ENCODE data around the gene SNAP47. TPM values are rescaled to one million over a fixed set of nuclear protein-coding genes. Genes with fewer than 3 reads are reported as not detected.

Gene SNAP47
- total and polyA plus RNA-seq, 2 of the 4 experiments (the other 2 are of a cell fraction), result 39.4 to 72.9 TPM

- TF ChIP-seq MAZ (IDR thresholded peaks at IDR 0.05; ENCODE audit: borderline replicate concordance, low read depth, low read length), result no peak
These were observed 45.1 kb downstream of the SNAP47 start (continued) for GRCh38 chr1:227780101-227781044.

- Histone ChIP-seq H4K20me1 (ENCODE audit: insufficient read depth, low read length) (peaks cover 3% of the 10 kb centered on the region; the same call in 1 of the 2 replicates), H3K9ac (ENCODE audit: low read depth, low read length) (no peak overlapping the region), H2AK5ac (ENCODE audit: low read depth, low read length) (no peak overlapping the region), H3K4me3 (ENCODE audit: insufficient read depth, low read depth, low read length) (no peak overlapping the region), H3K4ac (ENCODE audit: low read depth, low read length) (no peak overlapping the region), H3K36me3 (ENCODE audit: control insufficient read depth, insufficient read depth, low read length) (peaks cover 12% of the 10 kb centered on the region), H4K91ac (ENCODE audit: insufficient read depth, low read depth, low read length) (no peak overlapping the region), H2BK5ac (ENCODE audit: low read depth, low read length, poor library complexity, severe bottlenecking) (no peak overlapping the region), H3K18ac (ENCODE audit: low read depth, low read length) (no peak overlapping the region), H3K23ac (ENCODE audit: low read depth, low read length) (no peak overlapping the region), H3K79me1 (ENCODE audit: low read depth in 1 of 2, low read length in 2 of 2) (peaks cover 0 to 3% of the 10 kb centered on the region in 2 experiments; a peak in 1 of 4 replicates), H3K14ac (replicated peaks; ENCODE audit: low read depth, low read length) (no peak overlapping the region), H2BK120ac (ENCODE audit: low read depth, low read length) (no peak overlapping the region), H2BK20ac (ENCODE audit: low read depth, low read length) (no peak overlapping the region), H3K9me1 (ENCODE audit: insufficient read depth, low read length) (peaks cover 17% of the 10 kb centered on the region), H3K27me3 (ENCODE audit: control insufficient read depth, insufficient read depth, low read length) (no peaks in the 10 kb centered on the region), H2AK9ac (replicated peaks; ENCODE audit: low read depth, low read length, poor library complexity) (no peak overlapping the region), H3K4me2 (ENCODE audit: low read depth, low read length) (no peak overlapping the region), H4K8ac (ENCODE audit: low read depth in 2 of 2, low read length in 2 of 2) (no peak overlapping the region), H3K9me3 (ENCODE audit: control insufficient read depth, insufficient read depth, low read length) (no peaks in the 10 kb centered on the region), H3K56ac (ENCODE audit: extremely low read depth, insufficient read depth, low read length) (no peak overlapping the region), H2AFZ (replicated peaks; ENCODE audit: low read length, poor library complexity) (no peak overlapping the region), H3K4me1 (ENCODE audit: control insufficient read depth, insufficient read depth, low read length) (peaks cover 7% of the 10 kb centered on the region), H2BK15ac (ENCODE audit: low read depth, low read length) (no peak overlapping the region), H3K27ac (ENCODE audit: insufficient read depth, low read length) (no peak overlapping the region), H4K5ac (ENCODE audit: low read depth, low read length) (no peak overlapping the region)
- CTCF ChIA-PET, result no interaction called here
- POLR2A ChIA-PET (ENCODE audit: unreplicated experiment), result no interaction called here
- intact Hi-C loops (cut with micrococcal nuclease), result no loop called here
- 92% methylated on average over 10 of the region's 15 CpGs; no CpG with 5 or more reads in 1 of the 2 experiments for WGBS, 2 experiments (ENCODE audit: extremely low coverage in 2 of 2, insufficient read length in 1 of 2)
- dilution Hi-C loops (cut with HindIII; ENCODE audit: low sequenced_read_pairs, unreplicated experiment), result no loop called here
- DNase-seq (no peak), ATAC-seq (ENCODE audit: low read depth) (no peak)
- BruUV-seq (replicated peaks), result no TSS peak
- in situ Hi-C loops (cut with MboI; ENCODE audit: low sequenced_read_pairs), result no loop called here
- TF ChIP-seq SMC3 (IDR thresholded peaks at IDR 0.05; ENCODE audit: low read depth, low read length) (no peak), RAD21 (IDR thresholded peaks at IDR 0.05; ENCODE audit: low read length) (no peak), USF2 (IDR thresholded peaks at IDR 0.05; ENCODE audit: low read depth, low read length) (no peak), MAZ (IDR thresholded peaks at IDR 0.05; ENCODE audit: borderline replicate concordance, low read depth, low read length) (no peak), POLR2A (IDR thresholded peaks at IDR 0.05; ENCODE audit: low read depth, low read length) (no peak), CTCF (conservative IDR thresholded peaks at IDR 0.05; ENCODE audit: low read depth, low read length) (no peak), NFE2L2 (IDR thresholded peaks at IDR 0.05; ENCODE audit: low read depth, low read length) (no peak), BHLHE40 (IDR thresholded peaks at IDR 0.05; ENCODE audit: low read depth, low read length) (no peak), ELK1 (IDR thresholded peaks at IDR 0.05; ENCODE audit: borderline replicate concordance, low read depth, low read length) (no peak), CEBPB (IDR thresholded peaks at IDR 0.05; ENCODE audit: low read depth, low read length) (no peak), RFX5 (IDR thresholded peaks at IDR 0.05; ENCODE audit: low read depth, low read length) (no peak)
These were observed 46.2 kb downstream of the SNAP47 start for GRCh38 chr1:227781314-227781930.

All from IMR-90 (cell line).